Ishikawa (cell line): ENCODE results near the gene DUSP12.

Experiments
- CEBPB ChIP-seq: IDR thresholded peaks from 2 replicates; pipeline ENCODE4 v1.6.1; 2012
- CREB1 ChIP-seq: IDR thresholded peaks from 2 replicates; pipeline ENCODE4 v1.6.1; 2012; ENCODE audit warnings: low read depth
- EGR1 ChIP-seq: IDR thresholded peaks from 2 replicates; pipeline ENCODE4 v1.6.1; 2012
- EP300 ChIP-seq: IDR thresholded peaks from 2 replicates; pipeline ENCODE4 v1.6.1; 2012; ENCODE audit warnings: borderline replicate concordance
- FOXM1 ChIP-seq: IDR thresholded peaks from 2 replicates; pipeline ENCODE4 v1.6.1; 2012; ENCODE audit warnings: low read depth, borderline replicate concordance
- MAX ChIP-seq: IDR thresholded peaks from 2 replicates; pipeline ENCODE4 v1.6.1; 2012
- NFIC ChIP-seq: IDR thresholded peaks from 2 replicates; pipeline ENCODE4 v1.6.1; 2012
- RAD21 ChIP-seq: IDR thresholded peaks from 2 replicates; pipeline ENCODE4 v1.6.1; 2012; ENCODE audit warnings: low read depth
- REST ChIP-seq: IDR thresholded peaks from 2 replicates; pipeline ENCODE4 v1.6.1; 2012; ENCODE audit warnings: low read depth, mild to moderate bottlenecking
- TAF1 ChIP-seq: IDR thresholded peaks from 2 replicates; pipeline ENCODE4 v1.6.1; 2012; ENCODE audit warnings: low read depth, mild to moderate bottlenecking
- TCF12 ChIP-seq: IDR thresholded peaks from 2 replicates; pipeline ENCODE4 v1.6.1; 2012; ENCODE audit warnings: low read depth
- TEAD4 ChIP-seq: IDR thresholded peaks from 2 replicates; pipeline ENCODE4 v1.6.1; 2012
- YY1 ChIP-seq: IDR thresholded peaks from 2 replicates; pipeline ENCODE4 v1.6.1; 2012; ENCODE audit warnings: low read depth
- ZBTB7A ChIP-seq: IDR thresholded peaks from 2 replicates; pipeline ENCODE4 v1.6.1; 2012; ENCODE audit warnings: low read depth
- TF ChIP-seq, protein P1 (sequence below): IDR thresholded peaks from 2 replicates; pipeline ENCODE4 v1.6.1; 2012

DUSP12 gene

DNA sequence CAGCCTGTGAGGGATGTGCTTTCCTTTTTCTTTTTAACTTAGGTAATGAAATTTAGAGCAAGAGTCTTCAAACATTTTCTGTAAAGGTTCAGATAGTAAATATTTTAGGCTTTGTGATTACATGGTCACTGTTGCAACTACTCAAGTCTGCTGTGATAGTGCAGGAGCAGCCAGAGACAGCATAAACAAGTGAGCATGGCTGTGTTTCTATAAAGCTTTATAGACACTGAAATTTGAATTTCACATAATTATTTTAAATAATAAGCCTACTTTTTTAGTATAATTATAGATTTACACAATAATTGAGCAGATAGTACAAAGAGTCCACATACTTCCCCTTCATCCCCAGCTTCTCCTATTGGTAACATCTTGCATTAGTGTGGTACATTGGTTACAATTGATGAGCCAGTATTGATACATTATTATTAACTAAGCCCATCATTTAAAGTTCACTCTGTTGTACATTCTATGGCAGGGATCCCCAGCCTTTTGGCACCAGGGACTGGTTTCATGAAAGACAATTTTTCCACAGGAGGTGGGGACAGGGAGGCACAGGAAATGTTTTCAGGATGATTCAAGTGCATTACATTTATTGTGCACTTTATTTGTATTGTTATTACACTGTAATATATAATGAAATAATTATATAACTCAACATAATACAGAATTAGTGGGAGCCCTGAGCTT, 19.5 kb downstream of the DUSP12 start:
- TF ChIP-seq NFIC, result no peak
- no peak for TF ChIP-seq EP300
- no peak for TF ChIP-seq REST
- no peak for TF ChIP-seq EGR1
- TF ChIP-seq, protein P1, sequence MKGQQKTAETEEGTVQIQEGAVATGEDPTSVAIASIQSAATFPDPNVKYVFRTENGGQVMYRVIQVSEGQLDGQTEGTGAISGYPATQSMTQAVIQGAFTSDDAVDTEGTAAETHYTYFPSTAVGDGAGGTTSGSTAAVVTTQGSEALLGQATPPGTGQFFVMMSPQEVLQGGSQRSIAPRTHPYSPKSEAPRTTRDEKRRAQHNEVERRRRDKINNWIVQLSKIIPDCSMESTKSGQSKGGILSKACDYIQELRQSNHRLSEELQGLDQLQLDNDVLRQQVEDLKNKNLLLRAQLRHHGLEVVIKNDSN, result no peak
- TF ChIP-seq MAX, result no peak
- TF ChIP-seq FOXM1, result no peak
- no peak for TF ChIP-seq TEAD4
- TF ChIP-seq CEBPB, result no peak
- TF ChIP-seq RAD21, result no peak
- TF ChIP-seq YY1, result no peak
- TF ChIP-seq TAF1, result no peak
- TF ChIP-seq TCF12, result no peak
- no peak for TF ChIP-seq ZBTB7A

DNA sequence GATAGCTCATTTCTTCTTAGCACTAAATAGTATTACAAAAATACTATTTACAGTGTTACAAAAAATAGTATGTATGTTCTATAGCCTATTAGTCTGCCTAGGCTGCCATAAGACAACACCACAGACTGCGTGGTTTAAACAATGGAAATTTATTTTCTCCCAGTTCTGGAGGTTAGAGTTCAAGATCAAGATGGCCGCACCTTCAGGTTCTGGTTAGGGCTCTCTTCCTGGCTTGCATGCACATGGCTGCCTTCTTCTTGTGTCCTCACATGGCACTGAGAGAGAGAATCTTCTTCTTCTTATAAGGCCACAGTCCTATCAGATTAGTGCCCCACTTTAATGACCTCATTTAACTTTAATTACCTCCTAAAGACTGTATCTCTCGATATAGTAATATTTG, 20.7 kb downstream of the DUSP12 start:
- TF ChIP-seq, protein P1, result no peak
- TF ChIP-seq TAF1 (no peak), ZBTB7A (no peak), RAD21 (no peak), TEAD4 (no peak)

- TF ChIP-seq EP300, result no peak
- TF ChIP-seq, protein P1, result no peak
These were observed 21.6 kb downstream of the DUSP12 start for GRCh38 chr1:161771161-161771560.

DNA sequence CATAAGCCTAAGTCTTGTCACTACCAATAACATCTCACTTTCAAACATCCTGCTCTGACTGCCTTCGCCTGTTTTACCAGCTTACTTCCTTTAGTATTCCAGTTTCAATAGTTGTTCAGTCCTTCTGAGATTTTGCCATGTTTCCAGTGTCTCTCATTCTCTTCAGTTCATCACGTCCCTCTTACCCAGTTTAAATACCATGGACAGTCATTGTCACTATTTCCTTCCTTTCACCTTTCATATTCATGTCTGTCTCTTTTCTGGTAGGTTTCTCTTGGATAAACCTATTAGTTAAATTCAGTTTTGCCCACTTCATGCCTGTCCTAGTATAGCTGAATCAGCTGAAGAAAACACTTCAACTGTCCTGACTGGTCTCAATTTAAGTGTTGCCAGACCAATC, 22.4 kb downstream of the DUSP12 start:
- TF ChIP-seq EGR1 (no peak), TCF12 (no peak), YY1 (no peak), NFIC (no peak)

DNA sequence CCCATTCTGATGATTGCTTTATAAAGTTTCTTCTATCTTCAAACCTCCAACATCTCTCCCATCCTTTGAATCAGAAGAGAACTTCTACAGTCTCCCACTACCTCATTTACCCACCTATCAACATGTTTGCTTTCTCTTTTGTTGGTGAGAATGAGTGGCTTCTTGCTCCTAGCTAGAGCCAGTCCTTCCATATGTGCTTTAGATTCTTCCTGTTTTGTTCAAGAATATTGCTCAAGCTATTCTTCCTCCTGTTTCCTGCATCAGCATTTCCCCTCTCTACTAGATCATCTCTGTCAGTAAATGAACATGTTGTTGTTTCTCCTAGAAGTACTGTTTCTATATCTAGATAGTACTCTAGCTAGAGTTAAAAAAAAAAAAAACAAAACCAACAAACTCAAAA, 22.8 kb downstream of the DUSP12 start:
- TF ChIP-seq, protein P1, result no peak
- TF ChIP-seq EGR1, result no peak
- TF ChIP-seq NFIC, result no peak
- no peak for TF ChIP-seq YY1
- TF ChIP-seq EP300, result no peak
- TF ChIP-seq RAD21, result no peak
- no peak for TF ChIP-seq CREB1
- TF ChIP-seq MAX, result no peak
- no peak for TF ChIP-seq CEBPB
- no peak for TF ChIP-seq TCF12
- TF ChIP-seq TEAD4, result no peak
- TF ChIP-seq TAF1, result no peak
- no peak for TF ChIP-seq FOXM1
- TF ChIP-seq REST, result no peak

- TF ChIP-seq, protein P1, result no peak
- TF ChIP-seq YY1 (no peak), EP300 (no peak), TAF1 (no peak), MAX (no peak), TCF12 (no peak), CEBPB (no peak), REST (no peak), NFIC (no peak), FOXM1 (no peak), RAD21 (no peak), CREB1 (no peak), TEAD4 (no peak), ZBTB7A (no peak), EGR1 (no peak)
These were observed 24.2 kb downstream of the DUSP12 start for GRCh38 chr1:161773791-161774190.
